ENCODE measurements around the gene DUSP9.
A peak's percentile ranks its signal among the peaks of the same experiment; 100 is the strongest.

The DUSP9 gene

DNA sequence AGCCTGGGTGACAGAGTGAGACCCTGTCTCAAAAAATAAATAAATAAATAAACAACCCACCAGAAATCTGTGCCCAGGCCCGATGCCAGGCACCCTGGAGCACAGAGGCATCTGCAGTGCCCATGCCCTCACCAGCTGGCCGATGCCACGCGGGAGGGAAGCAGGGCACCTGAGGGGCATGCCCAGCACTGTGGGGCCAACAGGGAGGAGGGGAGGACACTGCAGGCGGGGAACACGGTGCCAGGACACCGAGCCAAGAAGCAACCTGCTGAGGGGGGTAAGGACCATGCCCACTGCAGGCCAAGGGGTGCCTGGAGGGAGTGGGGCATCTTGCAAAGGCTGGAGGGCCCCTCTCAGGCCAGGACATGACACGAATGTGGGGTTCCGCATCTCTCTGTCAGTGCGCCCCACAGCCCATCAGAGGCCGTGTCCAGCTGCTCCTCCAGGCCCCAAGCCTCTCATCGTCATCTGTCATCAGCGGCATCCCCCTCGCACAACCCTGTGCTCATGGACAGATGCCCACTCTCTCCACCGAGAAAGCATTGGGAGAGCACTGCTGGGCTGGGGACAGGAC, 13.3 kb upstream of the DUSP9 start:
- no peak for TF ChIP-seq CTCF (conservative IDR thresholded peaks at IDR 0.05; ENCODE audit: low read depth, low read length)
- DNase-seq (ENCODE audit: low read depth), result no peak
- H3K4me3 ChIP-seq (ENCODE audit: low read length), result no peak overlapping the region

DNA sequence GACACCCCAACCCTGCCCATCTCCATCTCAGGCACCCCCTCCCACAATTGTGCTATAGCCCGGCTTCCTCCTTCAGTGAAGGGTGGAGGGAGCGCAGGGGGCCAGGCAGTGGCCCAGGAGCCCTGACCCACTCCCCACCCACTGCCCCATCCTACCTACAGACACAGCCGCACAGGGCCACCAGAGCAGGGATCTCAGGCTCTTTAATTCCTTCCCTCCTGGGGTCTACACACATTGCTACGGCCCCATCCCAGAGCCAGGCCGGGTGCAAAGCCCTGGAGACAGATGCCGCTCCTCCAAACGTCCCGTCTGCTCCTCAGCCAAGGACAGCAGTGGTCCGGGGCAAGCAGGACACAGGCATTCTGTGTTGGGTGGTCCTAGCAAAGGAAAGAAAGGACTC, 12.8 kb upstream of the DUSP9 start:
- DNase-seq (ENCODE audit: low read depth), result no peak
- H3K4me3 ChIP-seq (ENCODE audit: low read length), result no peak overlapping the region
- TF ChIP-seq CTCF (conservative IDR thresholded peaks at IDR 0.05; ENCODE audit: low read depth, low read length), result no peak

GRCh38 chrX:153634832-153635231, 12.2 kb upstream of the DUSP9 start:
- TF ChIP-seq CTCF (conservative IDR thresholded peaks at IDR 0.05; ENCODE audit: low read depth, low read length), result no peak
- no peak for DNase-seq (ENCODE audit: low read depth)
- no peak overlapping the region for H3K4me3 ChIP-seq (ENCODE audit: low read length)

DNA sequence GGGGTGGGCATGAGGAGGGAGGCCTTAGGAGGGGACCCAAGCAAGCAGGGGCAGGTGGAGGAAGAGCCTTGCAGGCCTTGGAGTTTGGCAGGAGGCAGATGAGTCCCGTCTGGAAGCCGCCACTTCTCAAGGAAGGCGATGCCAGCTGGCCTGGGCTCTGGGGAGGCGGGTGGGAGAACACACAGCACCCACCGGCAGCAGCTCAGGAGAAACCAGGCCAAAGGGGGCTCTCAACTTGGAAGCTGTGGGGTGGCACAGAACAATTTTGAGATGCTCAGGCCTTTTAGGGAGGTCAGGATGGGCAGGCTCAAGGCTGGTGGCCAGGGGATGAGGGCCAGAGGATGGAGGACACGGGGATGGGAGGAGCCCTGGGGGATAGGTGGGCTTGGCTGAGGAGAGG, 11.6 kb upstream of the DUSP9 start:
- H3K4me3 ChIP-seq (ENCODE audit: low read length), result no peak overlapping the region
- no peak for TF ChIP-seq CTCF (conservative IDR thresholded peaks at IDR 0.05; ENCODE audit: low read depth, low read length)
- no peak for DNase-seq (ENCODE audit: low read depth)

DNA sequence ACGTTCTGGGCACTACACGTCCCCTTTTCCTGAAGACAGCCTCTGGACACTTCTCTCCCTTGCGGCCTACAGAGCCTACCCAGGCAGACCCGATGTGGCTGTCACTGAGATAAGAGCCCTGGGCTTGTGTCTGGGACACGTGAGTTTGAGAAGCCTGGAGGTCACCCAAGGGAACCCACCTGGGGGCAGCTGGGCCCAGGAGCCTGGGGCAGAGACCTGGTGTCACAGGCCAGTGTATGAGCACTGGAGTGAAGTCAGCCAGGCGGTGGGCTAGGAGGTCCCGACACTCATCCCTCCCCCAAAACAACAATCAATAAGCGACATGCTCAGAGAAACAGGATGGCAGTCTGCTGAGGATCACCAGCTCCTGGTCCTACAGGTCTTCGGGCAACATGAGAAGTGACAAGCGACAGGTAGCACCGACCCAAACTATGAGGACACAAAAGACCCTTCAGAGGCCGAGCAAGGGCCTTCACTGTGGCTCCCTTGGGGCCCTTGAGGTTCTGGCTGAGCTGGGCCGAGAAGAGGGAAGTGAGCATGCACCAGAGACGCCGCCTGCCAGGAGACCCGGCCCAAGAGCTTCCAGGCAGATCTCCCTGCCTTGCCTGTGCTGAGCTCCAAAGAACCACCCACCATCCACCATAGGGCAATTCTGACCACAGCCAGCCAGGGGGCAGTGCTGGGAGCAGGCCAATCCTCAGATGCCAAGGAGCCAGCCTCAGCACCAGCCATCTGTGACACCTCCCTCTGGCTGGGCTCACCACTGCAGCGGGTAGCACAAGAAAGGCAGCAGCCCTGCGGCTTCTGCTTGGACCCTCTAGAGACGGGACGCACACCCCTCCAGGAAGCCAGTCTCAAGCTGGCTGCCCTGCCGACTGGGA, 11.0 kb upstream of the DUSP9 start:
- no peak for DNase-seq (ENCODE audit: low read depth)

DNA sequence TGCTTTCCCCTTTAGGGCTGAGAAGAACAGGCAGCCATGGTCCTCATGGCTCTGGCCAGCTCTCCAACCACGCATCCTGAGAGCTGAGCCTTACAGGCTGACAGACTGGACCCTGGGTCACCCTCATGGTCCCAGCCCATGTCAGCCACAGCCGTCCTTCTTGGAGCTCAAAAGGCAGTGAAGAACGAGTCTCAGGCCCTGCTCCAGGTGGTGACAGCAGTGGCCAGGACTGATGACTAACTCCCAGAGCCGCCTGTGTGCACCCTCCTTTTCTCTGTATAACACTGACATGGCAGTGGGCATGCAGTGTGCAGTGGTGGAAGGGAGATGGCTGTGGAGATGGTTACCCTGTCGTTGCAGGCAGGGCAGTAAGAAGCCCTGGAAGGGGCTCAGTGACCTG, 10.3 kb upstream of the DUSP9 start:
- no peak for TF ChIP-seq CTCF (conservative IDR thresholded peaks at IDR 0.05; ENCODE audit: low read depth, low read length)
- no peak overlapping the region for H3K4me3 ChIP-seq (ENCODE audit: low read length)
- no peak for DNase-seq (ENCODE audit: low read depth)

More for the DNA sequence above, 11.0 kb upstream of the DUSP9 start:
- H3K4me3 ChIP-seq (ENCODE audit: low read length), result no peak overlapping the region
- TF ChIP-seq CTCF (conservative IDR thresholded peaks at IDR 0.05; ENCODE audit: low read depth, low read length), result peak; percentile 66
